GM23338 (cell line): Measurements from ENCODE around the gene DPH1.

ENCODE experiments used
- CREB1 ChIP-seq: fragments of 250-450 bp; sonication (Bioruptor Pico); IDR thresholded peaks from 2 replicates; pipeline ENCODE4 v1.5.0; 2020; ENCODE audit warnings: low read depth, mild to moderate bottlenecking, moderate library complexity
- ETS1 ChIP-seq: IDR thresholded peaks from 2 replicates; pipeline ENCODE4 v1.6.1; 2016; ENCODE audit warnings: antibody characterized with exemption
- EZH2 ChIP-seq: fragments of 200-600 bp; sonication (generic); IDR thresholded peaks from one replicate; pipeline ENCODE4 v1.8.0; 2017; ENCODE audit warnings: antibody characterized with exemption, mild to moderate bottlenecking, low read depth; ENCODE audit not compliant: unreplicated experiment
- EZH2phosphoT487 ChIP-seq: fragments of 200-600 bp; sonication (generic); IDR thresholded peaks from one replicate; pipeline ENCODE4 v1.8.1; 2018; ENCODE audit warnings: antibody characterized with exemption; ENCODE audit not compliant: unreplicated experiment
- JUNB ChIP-seq: IDR thresholded peaks from one replicate; pipeline ENCODE4 v1.6.1; 2016; ENCODE audit warnings: antibody characterized with exemption; ENCODE audit not compliant: unreplicated experiment
- NANOG ChIP-seq: IDR thresholded peaks from 2 replicates; pipeline ENCODE4 v1.6.1; 2016; ENCODE audit warnings: antibody characterized with exemption, borderline replicate concordance
- POLR2AphosphoS5 ChIP-seq: IDR thresholded peaks from 2 replicates; pipeline ENCODE4 v1.6.1; 2016; ENCODE audit warnings: antibody characterized with exemption, low read depth
- STAT1 ChIP-seq: IDR thresholded peaks from one replicate; pipeline ENCODE4 v1.6.1; 2016; ENCODE audit warnings: antibody characterized with exemption; ENCODE audit not compliant: unreplicated experiment
- ZNF114 ChIP-seq: fragments of 250-450 bp; sonication (Bioruptor Pico); IDR thresholded peaks from 2 replicates; pipeline ENCODE4 v1.5.0; 2020; ENCODE audit warnings: mild to moderate bottlenecking, moderate library complexity
- ZNF331 ChIP-seq: fragments of 250-450 bp; sonication (Bioruptor Pico); IDR thresholded peaks from 2 replicates; pipeline ENCODE4 v1.5.0; 2020; ENCODE audit warnings: low read depth, mild to moderate bottlenecking, moderate library complexity
- TF ChIP-seq, protein P1 (sequence below), 2 experiments: fragments of 200-600 bp in 1 of 2; sonication (generic) in 1 of 2; conservative IDR thresholded peaks; 2 replicates each; pipeline versions ENCODE4 v1.5.1 to v1.6.1; 2016 to 2017; ENCODE audit warnings: antibody characterized with exemption in 2 of 2, low read depth in 2 of 2, mild to moderate bottlenecking in 2 of 2, moderate library complexity in 1 of 2
- TF ChIP-seq, protein P2 (sequence below): IDR thresholded peaks from one replicate; pipeline ENCODE4 v1.6.1; 2018; ENCODE audit warnings: antibody characterized with exemption; ENCODE audit not compliant: unreplicated experiment

DNA sequence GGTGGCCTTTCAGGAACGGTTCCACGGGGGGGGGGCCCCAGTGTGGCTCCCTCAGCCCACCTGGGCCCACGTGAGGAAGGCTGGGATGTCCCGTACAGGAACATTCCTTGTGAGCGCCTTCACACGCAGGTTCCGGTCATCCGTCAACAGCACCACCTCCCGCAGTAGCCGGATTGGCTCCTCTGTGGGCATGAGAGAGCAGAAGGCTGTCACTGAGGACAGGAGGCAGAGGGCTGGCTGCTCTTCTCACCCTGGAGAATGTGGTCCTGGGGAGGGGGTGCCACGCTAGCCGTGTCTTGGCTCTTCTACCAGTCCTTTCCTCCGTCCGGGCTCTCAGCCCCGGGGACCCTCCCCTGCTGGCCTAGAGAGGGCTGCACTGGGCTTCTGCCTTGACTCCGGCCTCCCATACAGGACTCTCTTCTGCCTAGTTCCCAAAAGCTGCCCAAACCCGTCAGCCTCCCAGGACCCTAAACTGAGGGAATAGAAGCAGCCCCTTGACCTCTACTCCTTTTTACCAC lies 31.5 kb downstream of the DPH1 start:
- TF ChIP-seq EZH2phosphoT487 = no peak
- TF ChIP-seq, protein P1, sequence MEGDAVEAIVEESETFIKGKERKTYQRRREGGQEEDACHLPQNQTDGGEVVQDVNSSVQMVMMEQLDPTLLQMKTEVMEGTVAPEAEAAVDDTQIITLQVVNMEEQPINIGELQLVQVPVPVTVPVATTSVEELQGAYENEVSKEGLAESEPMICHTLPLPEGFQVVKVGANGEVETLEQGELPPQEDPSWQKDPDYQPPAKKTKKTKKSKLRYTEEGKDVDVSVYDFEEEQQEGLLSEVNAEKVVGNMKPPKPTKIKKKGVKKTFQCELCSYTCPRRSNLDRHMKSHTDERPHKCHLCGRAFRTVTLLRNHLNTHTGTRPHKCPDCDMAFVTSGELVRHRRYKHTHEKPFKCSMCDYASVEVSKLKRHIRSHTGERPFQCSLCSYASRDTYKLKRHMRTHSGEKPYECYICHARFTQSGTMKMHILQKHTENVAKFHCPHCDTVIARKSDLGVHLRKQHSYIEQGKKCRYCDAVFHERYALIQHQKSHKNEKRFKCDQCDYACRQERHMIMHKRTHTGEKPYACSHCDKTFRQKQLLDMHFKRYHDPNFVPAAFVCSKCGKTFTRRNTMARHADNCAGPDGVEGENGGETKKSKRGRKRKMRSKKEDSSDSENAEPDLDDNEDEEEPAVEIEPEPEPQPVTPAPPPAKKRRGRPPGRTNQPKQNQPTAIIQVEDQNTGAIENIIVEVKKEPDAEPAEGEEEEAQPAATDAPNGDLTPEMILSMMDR (conservative IDR thresholded peaks at IDR 0.05; ENCODE audit: low read depth in 2 of 2) = no peak
- no peak for TF ChIP-seq STAT1
- no peak for TF ChIP-seq EZH2
- TF ChIP-seq, protein P2, sequence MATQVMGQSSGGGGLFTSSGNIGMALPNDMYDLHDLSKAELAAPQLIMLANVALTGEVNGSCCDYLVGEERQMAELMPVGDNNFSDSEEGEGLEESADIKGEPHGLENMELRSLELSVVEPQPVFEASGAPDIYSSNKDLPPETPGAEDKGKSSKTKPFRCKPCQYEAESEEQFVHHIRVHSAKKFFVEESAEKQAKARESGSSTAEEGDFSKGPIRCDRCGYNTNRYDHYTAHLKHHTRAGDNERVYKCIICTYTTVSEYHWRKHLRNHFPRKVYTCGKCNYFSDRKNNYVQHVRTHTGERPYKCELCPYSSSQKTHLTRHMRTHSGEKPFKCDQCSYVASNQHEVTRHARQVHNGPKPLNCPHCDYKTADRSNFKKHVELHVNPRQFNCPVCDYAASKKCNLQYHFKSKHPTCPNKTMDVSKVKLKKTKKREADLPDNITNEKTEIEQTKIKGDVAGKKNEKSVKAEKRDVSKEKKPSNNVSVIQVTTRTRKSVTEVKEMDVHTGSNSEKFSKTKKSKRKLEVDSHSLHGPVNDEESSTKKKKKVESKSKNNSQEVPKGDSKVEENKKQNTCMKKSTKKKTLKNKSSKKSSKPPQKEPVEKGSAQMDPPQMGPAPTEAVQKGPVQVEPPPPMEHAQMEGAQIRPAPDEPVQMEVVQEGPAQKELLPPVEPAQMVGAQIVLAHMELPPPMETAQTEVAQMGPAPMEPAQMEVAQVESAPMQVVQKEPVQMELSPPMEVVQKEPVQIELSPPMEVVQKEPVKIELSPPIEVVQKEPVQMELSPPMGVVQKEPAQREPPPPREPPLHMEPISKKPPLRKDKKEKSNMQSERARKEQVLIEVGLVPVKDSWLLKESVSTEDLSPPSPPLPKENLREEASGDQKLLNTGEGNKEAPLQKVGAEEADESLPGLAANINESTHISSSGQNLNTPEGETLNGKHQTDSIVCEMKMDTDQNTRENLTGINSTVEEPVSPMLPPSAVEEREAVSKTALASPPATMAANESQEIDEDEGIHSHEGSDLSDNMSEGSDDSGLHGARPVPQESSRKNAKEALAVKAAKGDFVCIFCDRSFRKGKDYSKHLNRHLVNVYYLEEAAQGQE = no peak
- TF ChIP-seq JUNB = no peak
- TF ChIP-seq POLR2AphosphoS5 = no peak
- no peak for TF ChIP-seq ZNF114 (CRISPR knock-in tag)
- TF ChIP-seq CREB1 (CRISPR knock-in tag) = no peak
- no peak for TF ChIP-seq ETS1
- TF ChIP-seq NANOG = no peak
- no peak for TF ChIP-seq ZNF331 (CRISPR knock-in tag)
